GM21528 (cell line): ENCODE measurements around the gene SLC2A9.
A peak's percentile ranks its signal among the peaks of the same experiment; 100 is the strongest.

Experiments
- ATAC-seq: cut with Tn5 transposase; IDR thresholded peaks from one replicate; pipeline ENCODE4 v1.9.1; 2021; ENCODE audit warnings: mild to moderate bottlenecking, moderate library complexity; ENCODE audit not compliant: unreplicated experiment, low FRiP score

The SLC2A9 gene

DNA sequence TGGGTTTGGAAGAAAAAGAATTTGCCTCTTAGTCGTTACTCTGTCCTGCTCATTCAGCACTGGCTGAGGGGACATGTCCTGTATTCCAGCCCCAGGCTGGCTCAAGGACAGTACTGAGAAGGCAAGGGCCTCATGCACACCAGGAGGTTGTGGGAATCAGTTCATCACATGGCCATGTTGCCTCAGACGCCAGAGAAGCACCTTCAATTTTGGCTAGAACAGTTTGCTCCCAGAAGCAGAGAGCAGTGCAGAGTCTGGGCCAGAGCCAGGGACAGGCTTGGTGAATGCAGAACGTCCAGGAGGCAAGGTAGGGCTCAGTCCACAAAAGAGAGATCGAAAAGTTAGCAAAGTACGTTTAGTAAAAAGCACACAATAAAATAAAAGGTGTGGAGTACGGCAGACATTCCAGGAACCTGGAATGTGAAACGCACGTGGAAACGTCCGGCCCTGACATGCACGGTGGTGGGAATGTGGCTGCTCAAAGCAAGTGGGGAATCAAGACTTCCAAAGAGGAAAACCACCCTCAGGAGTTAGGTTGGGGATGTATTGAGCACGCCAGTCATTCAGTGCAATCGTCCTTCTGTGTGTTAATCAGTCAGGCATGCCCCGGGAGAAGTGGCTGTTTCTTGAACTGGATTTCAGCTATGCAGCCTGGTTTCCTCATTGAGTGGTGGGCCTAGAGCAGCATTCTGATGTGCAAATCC is 1.2 kb upstream of the SLC2A9 start:
- ATAC-seq = no peak

DNA sequence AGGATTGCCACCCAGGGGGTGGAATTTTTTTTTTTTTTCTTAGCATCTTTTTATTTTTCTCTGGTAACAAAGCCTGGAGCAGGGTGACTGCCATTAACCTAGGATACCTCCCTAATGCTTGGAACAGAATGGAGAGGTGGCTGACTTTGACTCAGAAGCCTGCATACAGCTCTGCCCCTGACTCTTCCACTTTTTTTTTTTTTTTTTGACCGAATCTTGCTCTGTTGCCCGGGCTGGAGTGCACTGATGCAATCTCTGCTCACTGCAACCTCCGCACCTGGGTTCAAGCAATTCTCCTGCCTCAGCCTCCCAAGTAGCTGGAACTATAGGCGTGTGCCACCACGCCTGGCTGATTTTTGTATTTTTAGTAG is 341 bp upstream of the SLC2A9 start:
- no peak for ATAC-seq

DNA sequence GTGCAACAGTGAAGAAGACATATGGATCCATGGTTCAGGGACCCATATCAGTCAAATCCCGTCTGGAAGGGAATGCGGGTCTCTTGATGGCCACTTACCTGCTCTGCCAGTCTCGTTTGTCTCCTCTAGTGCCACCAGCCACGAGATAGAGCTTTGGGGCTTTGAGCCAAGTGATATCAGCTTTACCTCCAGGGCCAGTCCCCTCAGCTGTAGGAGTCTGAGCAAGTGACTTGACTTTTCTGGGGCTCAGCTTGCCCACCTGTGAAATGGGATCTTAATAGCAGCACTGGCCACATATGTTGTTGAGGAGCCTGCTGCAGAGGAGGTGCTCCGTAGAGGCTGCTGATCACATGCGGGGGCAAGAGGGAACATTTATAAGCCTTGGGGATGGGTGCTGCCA is 1.2 kb downstream of the SLC2A9 start:
- no peak for ATAC-seq

DNA sequence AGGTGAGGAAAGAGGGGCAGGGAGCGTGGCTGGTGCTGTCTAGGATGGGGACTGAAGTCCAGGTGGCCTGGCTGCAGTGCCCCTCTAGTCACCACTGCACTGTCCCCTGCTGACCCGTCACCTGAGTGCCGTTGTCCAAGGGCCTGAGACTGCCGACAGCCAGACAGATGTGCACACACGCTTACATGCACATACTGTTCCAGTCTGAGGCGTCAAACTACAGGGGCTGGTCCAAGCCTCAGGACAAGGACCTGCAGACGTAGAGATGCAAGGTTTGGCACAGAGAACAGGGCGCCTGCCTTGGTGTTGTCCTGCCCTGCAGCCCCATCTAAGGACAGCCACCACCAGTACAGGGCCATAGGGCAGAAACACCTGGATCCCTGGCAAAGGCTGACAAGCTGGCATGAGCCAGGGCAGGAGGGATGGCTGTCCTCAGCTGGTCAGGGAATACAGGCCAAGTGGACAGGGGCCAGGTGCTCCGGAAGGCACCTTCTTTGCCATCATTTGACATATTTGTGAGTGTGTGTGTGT is 1.7 kb downstream of the SLC2A9 start:
- ATAC-seq = no peak

DNA sequence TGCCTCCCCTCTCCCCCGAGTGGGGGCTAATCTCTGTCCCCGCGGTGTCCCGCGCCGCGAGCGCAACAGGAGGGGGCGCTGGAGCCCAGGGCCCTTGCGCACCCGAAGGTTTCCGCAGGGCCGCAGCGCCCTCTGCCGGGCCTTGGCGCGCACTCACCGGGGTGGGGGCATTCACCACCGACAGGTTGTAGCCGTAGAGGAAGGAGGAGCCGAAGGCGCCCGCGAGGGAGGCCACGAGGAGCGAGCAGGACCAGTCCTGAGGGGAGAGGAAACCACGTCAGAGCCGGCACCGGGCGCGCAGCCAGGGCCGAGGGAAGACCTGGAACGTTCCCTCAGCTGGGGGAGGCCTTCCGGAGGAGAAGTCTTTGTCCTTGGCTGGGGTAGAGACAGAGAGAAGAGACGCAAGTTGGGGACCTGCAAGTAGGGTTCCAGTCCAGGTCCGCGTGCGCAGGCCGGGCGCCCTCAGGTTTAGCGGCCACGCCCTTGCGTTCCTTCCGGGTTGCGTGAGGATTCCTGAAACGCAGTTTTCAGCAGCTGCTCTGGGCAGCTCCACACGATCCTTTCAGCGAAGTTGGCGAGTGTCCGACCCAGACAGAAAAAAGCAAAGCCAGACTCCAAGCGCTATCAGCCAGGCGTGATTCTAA is 2.4 kb downstream of the SLC2A9 start:
- ATAC-seq = peak; percentile 97

DNA sequence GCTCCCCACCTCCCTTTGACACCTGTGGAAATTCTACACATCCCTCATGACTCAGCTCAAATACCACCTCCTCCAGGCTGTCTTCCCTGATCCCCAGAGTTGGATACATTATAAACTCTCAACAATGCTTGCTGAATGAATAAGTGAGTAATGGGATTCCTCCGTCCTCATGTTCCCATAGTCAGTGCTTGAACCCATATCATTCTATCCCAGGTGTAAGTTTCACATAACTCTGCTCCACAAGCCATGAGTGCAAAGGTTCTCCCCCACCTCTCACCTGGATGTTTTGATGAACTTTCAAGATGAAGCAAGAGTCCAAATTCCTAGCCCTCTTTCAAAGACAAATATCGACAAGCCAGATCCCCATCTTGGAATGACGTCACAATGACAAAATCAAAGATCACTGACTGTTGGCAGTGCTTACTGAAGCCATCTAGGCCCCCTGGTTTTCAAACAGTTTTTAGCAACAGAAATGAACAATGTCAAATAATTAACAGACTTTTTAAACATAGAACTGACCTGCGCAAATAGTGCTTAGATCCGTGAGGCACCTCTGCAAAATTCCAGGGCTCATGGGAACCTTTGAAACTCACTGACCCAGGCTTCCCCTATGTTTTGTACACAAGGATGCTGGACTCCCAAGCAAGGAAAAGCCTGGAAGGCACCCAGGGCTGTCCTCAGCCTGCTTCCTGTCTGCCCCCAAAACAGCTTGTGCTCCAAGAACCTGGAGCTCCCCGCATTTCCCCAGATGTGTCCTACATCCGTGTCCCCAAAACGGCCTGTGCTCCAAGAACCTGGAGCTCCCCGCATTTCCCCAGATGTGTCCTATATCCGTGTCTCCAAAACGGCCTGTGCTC is 4.0 kb downstream of the SLC2A9 start:
- ATAC-seq = no peak

DNA sequence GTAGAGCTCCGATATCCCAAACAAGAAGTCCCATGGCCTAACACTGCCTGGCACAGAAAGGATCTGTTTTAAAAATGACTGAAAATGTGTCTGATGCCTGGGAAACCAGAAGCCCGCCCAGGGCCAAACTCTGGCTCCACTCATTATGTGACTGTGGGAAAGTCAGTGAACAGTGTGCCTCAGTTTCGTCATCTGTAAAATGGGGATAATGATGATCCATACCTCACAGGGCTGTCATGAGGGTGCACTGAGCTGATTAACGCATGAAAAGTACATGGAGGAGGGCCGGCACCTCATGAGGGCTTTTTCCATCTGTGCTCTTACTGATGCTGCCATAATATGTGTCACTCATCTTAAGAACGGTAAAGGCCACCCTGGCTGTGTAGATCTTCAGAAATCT is 5.1 kb downstream of the SLC2A9 start:
- no peak for ATAC-seq

DNA sequence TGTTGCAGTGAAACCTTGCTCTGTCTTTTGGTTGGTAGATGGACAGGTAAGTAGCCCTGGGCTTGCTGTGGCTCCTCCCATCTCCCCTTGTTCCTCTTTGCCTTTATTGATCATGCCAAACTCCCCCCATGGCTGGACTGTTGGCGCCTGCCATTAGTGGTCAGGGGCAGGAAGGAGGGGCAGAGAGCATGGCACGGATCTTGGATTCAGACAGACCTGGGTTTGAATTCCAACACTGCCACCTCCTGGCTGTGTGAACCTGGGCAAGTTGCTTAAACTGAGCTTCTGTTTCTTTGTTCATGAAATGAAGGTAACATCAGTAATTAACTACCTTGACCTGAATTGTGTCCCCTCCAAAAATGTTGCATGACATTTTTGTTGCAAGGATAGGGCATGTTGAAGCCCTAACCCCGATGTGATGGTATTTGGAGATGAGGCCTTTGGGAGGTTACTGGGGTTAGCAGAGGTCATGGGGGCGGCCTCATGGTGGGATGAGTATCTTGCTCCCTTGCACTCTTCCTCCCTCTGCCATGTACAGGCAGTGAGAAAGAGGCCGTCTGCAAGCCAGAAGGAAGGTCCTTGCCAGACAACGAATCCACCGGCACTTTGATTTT is 6.0 kb downstream of the SLC2A9 start:
- no peak for ATAC-seq

DNA sequence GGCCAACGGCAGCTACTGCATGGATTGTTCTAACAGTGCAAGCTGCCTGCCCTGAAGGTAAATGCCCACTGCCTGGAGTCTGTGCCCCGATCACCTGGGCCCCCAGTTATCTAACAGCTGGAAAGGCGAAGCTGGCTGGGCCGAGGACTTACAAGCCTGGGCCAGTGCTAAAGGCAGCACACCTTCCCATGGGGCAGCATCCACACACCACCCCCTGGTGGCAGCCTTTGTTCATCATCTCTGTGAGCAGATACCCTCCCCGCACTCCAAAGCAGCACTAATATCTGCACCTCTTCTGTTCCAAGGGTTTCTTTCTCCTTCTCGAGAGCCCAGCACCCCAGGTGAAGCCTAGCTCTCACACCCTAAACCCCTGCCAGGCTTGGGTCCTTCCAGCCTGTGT is 7.6 kb downstream of the SLC2A9 start:
- peak; percentile 50 for ATAC-seq

DNA sequence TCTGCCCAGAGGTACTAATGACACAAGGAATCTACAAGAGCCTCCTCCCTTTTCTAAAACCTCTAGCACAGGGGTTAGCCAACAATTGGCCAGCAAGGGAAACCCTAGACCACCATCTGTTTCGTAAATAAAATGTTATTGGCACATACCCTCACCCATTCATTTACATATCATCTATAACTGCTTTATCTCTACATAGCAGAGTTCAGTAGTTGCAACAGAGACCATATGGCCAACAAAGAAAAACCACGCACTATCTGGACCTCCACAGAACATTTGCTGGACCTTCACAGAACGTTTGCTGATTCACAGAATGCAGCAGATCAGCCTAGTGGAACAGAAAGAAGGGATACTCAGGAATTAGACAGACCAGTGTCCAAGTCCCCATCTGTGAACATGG is 9.4 kb downstream of the SLC2A9 start:
- ATAC-seq = no peak

DNA sequence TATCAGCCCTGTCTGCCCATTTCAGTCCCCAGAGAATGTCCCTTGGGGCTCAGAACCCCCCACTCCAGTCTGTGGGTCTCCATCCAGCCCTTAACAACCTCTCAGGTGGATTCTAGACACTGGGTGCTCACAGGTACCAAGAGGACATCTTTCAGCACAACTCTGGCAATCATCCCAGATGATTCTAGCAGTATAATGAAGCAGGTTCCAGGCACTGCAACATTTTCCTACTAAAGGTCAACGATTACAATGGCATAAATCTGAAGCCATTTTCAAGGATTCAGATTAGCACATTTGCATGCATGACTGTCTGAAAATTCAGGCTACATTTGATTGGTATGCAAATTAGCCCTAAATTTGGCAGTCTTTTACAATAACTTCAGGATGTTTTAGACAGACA is 10.0 kb downstream of the SLC2A9 start:
- no peak for ATAC-seq

DNA sequence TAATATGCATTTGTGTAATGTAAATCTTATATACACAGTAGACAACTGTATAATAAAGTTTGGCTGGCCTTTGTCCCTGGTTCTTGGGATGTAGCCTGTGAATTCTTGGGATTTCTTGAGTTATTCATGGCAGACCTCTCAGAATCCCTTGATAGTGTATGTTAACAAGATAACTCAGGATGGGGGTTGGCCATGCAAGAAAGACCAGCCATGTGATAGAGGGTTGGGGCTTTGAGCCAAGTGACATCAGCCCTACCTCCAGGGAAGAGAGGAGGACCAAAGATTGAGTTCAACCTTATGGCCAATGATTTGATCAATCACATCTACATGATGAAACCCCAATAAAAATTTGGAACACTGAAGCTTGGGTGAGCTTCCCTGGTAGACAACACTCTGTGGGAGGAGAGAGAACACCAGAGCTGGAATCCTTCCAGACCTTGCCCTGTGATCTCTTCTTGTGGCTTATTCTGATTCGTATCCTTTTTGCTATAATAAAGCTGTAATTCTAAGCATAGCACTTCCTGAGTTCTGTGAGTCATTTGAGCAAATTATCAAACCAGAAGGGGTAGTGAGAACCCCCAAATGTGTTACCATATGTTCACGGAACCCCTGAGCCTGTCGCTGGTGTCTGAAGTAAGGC is 11.3 kb downstream of the SLC2A9 start:
- no peak for ATAC-seq

DNA sequence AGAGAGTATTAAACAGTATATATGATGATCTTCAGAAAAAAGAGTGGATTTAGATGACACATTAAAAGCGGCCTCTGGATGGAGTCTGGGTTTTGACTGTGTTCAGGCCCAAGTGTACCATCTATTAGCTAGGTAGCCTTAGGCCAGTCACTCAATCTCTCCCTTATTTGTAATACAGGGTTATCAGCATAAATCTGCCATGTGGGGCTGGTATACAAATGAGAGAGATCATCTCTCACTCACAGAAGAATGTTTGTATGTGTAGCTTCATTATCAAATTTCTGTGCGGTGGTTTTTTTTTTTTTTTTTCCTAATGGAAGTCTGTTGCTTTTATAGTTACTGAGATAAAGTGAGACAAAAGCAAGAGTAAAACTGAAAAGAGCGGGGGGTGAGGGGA is 12.7 kb downstream of the SLC2A9 start:
- ATAC-seq = no peak

DNA sequence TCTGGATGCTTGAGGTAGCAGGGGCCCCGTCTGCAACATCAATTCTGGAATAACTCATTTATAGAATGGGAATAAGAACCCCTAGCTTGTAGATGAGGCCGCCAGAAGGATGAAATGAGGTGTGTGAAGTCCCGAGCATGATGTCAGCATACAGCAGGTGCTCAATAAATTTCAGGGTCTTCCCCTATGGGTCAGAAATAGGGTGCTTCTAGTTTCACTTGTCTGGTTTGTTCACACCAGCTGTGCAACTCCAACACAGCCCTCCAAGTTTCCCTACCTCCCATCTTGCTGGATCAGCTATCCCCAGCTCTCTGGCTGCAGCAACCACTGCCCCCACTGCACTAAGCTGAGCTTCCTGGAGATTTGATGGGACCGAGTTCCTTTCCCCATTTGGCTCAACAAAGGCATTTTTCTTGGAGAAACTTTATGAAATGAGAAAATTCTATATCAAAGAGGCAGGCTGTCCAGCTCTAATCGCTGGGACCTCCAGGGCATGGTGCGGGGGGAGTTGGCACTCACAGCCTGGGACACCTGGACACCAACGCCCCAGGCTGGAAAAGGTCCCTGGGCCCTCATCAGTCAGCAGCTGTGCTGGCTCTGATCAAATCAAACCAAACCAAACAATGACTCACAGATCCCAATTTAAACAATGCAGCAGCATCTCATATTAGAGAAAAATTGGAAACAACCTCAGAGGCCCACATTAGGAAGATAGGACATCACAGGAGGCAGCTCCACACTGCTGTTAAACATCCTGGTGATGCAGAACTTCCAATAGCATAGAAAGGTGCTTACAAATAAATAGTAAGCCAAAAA is 13.3 kb downstream of the SLC2A9 start:
- ATAC-seq = peak; percentile 51

DNA sequence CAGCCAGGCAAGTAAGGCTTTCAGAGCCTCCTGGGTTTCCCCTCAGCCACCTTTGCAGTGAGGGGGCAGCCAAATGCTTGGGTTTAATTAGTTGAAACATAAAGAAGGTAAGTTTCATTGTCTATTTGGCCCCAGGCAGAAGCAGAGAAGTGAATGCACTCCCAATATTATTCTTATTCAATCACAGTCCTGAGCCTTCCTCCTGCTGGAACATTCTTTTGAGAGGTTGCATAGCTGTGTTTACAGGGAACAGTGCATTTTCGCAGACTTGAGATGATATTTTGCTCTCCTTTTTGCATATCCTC is 13.9 kb downstream of the SLC2A9 start:
- ATAC-seq = peak; percentile 49

DNA sequence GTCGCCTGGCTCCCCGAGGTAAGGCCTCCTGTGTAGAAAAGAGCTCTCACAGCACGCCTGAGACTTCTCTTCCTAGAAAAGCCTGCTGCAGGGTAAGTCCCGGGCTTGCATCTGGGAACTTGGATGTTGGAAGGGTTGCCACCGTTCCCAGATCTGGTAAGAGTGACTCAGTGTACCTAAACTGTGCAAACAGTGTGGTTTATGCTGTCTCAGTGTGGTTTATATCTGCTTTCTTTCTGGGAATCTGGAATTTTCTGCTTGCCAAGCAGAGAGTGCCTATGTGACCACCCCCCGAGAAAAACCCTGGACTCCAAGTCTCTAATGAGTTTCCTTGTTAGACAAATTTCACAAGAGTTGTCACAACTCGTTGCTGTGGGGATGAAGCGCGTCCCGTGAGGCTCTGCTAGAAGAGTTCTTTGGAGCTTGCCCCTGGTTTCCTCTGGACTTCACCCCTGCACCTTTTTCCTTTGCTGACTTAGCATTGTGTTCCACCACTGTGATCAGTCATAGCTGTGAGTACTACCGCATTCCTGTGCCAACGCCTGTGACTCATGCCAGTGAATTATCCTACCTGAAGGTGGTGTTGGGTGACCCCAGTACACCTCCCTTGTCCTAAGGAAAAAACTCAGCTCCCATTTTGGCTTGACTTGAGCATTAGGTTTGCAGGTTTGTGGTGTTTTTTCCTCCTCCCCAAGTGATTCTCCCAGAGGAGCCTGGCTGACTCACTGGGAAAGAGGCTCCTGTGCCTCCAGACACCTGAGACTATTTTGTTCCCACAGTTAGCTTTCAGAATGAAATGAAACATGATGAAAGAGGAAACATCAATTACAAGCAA is 14.5 kb downstream of the SLC2A9 start:
- peak; percentile 18 for ATAC-seq

DNA sequence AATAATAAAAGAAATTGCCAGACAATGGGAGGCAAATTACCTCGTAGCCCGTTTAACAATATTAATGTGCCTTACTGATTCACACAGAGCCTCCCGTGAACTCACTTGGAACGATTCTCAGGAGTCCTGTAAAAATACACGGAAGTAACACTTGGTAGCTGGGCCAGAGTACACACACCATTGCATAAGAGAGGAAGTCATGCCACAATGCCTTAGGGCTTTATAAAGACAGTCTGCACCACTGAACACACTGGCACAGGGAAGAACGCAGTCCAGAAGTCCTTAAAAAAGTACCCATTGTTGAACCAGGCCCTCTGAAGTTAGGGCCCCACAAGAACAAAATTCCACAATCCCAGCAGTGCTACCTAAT is 15.1 kb downstream of the SLC2A9 start:
- ATAC-seq = no peak

DNA sequence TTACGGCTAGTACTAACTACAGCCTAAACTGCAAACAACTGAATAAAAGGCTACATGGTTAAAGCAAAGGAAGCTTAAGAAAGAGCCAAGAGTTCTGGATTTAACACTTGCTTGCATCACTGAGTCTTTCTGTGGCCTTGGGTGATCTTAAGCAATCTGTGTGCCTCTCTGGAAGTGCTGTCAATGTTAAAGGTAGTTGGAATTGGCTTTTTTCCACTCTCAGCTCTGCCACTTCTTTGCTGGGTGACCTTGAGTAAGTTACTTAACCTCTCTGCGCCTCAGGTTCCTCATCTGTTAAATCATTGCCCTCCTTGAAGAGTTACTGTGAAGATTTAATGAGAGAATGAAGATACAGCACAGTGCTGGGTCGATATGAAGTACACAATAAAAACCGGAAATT is 15.7 kb downstream of the SLC2A9 start:
- no peak for ATAC-seq

DNA sequence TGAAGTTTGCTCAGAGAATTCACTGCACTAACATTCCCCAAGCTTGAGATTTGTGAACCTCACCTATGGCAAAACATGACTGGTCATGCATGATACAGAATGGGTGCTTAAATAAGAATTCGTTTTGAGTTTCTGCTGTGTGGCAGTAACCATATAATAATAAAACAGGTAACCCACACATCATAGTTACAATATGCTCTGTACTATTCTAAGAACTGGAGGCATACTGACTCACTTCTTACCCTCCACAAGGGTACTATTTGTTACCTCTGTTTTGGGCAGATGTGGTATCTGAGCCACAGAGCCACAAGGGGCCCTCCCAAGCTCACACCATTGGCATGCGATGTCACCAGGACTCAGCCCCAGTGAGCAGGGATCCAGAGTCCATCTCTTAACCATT is 17.6 kb downstream of the SLC2A9 start:
- ATAC-seq = no peak
